Measurements from ENCODE around the gene TYRO3.

GRCh38 chr15:41553731-41554130 lies 5.3 kb upstream of the TYRO3 start:
- TF ChIP-seq FOXK2 (IDR thresholded peaks at IDR 0.05) (no peak), CSRNP1 (CRISPR knock-in tag; IDR thresholded peaks at IDR 0.05) (no peak), ESRRA (CRISPR knock-in tag; IDR thresholded peaks at IDR 0.05; ENCODE audit: low read depth) (no peak), IKZF1 (IDR thresholded peaks at IDR 0.05) (no peak), CTCF (CRISPR knock-in tag; IDR thresholded peaks at IDR 0.05) (no peak), SP1 (IDR thresholded peaks at IDR 0.05) (no peak), SP1 (CRISPR knock-in tag; IDR thresholded peaks at IDR 0.05) (no peak), ZNF460 (CRISPR knock-in tag; IDR thresholded peaks at IDR 0.05; ENCODE audit: borderline replicate concordance) (no peak), ZNF589 (CRISPR knock-in tag; conservative IDR thresholded peaks at IDR 0.05) (no peak), EP300 (IDR thresholded peaks at IDR 0.05; ENCODE audit: low read depth in 2 of 2, low read length in 2 of 2) (no peak), EP300 (CRISPR knock-in tag; IDR thresholded peaks at IDR 0.05; ENCODE audit: borderline replicate concordance) (no peak)

All from HepG2 (cell line).